GM12891 (cell line): Measurements from ENCODE around the gene SLC1A2.

Source experiments
- PAX5 ChIP-seq: IDR thresholded peaks from 2 replicates; pipeline ENCODE4 v1.6.1; 2011; ENCODE audit warnings: low read length, moderate library complexity, mild to moderate bottlenecking; ENCODE audit not compliant: insufficient read depth, severe bottlenecking
- POLR2A ChIP-seq: IDR thresholded peaks from 2 replicates; pipeline ENCODE4 v1.6.1; 2011; ENCODE audit warnings: low read depth, low read length, control low read depth
- POLR2AphosphoS5 ChIP-seq: IDR thresholded peaks from 2 replicates; pipeline ENCODE4 v1.6.1; 2011; ENCODE audit warnings: low read depth, low read length, control low read depth
- TAF1 ChIP-seq: IDR thresholded peaks from 2 replicates; pipeline ENCODE4 v1.6.1; 2011; ENCODE audit warnings: low read depth, low read length, control low read depth

DNA sequence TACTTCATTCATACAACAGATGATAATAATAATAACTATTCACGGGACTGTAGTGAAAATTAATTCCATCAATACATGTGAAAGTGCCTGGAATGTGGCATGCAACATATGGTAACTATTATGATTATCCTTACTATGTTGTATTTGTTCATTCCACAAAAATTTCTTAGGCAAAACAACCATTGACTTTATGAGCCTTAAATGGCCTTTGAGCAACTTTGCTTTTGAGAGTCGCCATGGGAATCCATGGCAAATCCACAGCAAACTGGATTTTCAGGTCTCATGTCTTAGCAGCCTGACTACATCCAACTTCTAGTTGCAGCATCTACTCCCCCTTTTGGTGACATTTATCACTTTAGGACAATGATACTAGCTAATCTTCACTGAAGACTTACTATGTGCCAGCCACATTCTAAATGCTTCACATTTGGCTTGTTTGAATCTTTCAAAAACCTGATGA is 56.8 kb downstream of the SLC1A2 start:
- TF ChIP-seq POLR2AphosphoS5 (no peak), POLR2A (no peak), PAX5 (no peak), TAF1 (no peak)
